Neural cell (in vitro differentiated cells): ENCODE results near the gene SCFD1.

Experiments
- CTCF ChIP-seq: fragments of 450-650 bp; IDR thresholded peaks from 2 replicates; pipeline ENCODE4 v1.5.1; 2014; ENCODE audit warnings: antibody characterized with exemption, mild to moderate bottlenecking, moderate library complexity; ENCODE audit not compliant: poor library complexity, severe bottlenecking
- EZH2 ChIP-seq: fragments of 200-600, 300-800 bp; shearing (Covaris generic), sonication (generic); IDR thresholded peaks from 2 replicates; pipeline ENCODE4 v1.6.1; 2014; ENCODE audit warnings: antibody characterized with exemption, low read length, borderline replicate concordance, mild to moderate bottlenecking; ENCODE audit not compliant: insufficient read depth, poor library complexity, severe bottlenecking
- POLR2AphosphoS5 ChIP-seq: IDR thresholded peaks from 2 replicates; pipeline ENCODE4 v1.6.1; 2012
- RAD21 ChIP-seq: fragments of 450-650 bp; conservative IDR thresholded peaks from 2 replicates; pipeline ENCODE4 v1.6.1; 2014; ENCODE audit warnings: antibody characterized with exemption, mild to moderate bottlenecking, moderate library complexity
- TAF1 ChIP-seq: IDR thresholded peaks from 2 replicates; pipeline ENCODE4 v1.6.1; 2012; ENCODE audit warnings: low read depth
- TF ChIP-seq, protein P1 (sequence below): IDR thresholded peaks from 2 replicates; pipeline ENCODE4 v1.6.1; 2012; ENCODE audit warnings: borderline replicate concordance

DNA sequence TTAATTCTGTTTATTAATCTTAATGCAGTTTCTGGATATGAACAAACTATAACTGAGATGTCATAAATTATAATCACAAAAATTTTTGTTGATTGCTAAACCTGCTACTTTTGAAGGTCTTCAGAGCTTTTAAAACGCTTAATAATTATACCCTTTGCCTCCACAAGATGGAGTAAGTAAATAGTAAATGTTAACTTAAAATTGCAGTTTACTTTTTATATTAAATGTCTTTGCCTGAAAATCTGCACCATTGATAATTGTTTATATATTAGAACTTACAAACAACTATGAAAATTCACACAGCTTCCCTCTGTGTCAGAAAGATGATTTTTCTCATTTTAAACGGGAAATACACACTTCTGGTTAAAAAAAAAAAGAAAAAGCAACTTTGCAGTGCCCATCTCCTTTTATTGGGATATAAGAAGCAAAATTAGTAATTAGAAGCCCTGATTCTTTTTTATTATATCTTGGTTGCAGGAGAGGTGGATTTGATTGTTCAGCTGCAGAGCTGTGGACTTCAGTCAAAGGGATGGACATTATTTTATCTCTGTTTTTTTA is 35.6 kb downstream of the SCFD1 start:
- TF ChIP-seq CTCF (peak; percentile 44), POLR2AphosphoS5 (no peak), EZH2 (no peak), RAD21 (no peak), TAF1 (no peak)
- TF ChIP-seq, protein P1, sequence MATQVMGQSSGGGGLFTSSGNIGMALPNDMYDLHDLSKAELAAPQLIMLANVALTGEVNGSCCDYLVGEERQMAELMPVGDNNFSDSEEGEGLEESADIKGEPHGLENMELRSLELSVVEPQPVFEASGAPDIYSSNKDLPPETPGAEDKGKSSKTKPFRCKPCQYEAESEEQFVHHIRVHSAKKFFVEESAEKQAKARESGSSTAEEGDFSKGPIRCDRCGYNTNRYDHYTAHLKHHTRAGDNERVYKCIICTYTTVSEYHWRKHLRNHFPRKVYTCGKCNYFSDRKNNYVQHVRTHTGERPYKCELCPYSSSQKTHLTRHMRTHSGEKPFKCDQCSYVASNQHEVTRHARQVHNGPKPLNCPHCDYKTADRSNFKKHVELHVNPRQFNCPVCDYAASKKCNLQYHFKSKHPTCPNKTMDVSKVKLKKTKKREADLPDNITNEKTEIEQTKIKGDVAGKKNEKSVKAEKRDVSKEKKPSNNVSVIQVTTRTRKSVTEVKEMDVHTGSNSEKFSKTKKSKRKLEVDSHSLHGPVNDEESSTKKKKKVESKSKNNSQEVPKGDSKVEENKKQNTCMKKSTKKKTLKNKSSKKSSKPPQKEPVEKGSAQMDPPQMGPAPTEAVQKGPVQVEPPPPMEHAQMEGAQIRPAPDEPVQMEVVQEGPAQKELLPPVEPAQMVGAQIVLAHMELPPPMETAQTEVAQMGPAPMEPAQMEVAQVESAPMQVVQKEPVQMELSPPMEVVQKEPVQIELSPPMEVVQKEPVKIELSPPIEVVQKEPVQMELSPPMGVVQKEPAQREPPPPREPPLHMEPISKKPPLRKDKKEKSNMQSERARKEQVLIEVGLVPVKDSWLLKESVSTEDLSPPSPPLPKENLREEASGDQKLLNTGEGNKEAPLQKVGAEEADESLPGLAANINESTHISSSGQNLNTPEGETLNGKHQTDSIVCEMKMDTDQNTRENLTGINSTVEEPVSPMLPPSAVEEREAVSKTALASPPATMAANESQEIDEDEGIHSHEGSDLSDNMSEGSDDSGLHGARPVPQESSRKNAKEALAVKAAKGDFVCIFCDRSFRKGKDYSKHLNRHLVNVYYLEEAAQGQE = no peak
